HUES48 (cell line): Measurements from ENCODE around the gene DPEP3.
"Not testable (repeated sequence)": the region's sequence is repeated elsewhere in the genome, so short reads cannot be mapped to it uniquely, and the experiment has no call there.

ENCODE experiments used
- H3K27ac ChIP-seq: one replicate; pipeline ENCODE4 v1.7.0; 2013; ENCODE audit warnings: low read depth, low read length, inconsistent platforms
- H3K27me3 ChIP-seq: 2 replicates; pipeline ENCODE4 v1.6.1; 2013; ENCODE audit warnings: mild to moderate bottlenecking, low read length; ENCODE audit not compliant: control insufficient read depth, insufficient read depth
- H3K36me3 ChIP-seq: 2 replicates; pipeline ENCODE4 v1.6.1; 2013; ENCODE audit warnings: low read length; ENCODE audit not compliant: control insufficient read depth, insufficient read depth
- H3K4me1 ChIP-seq: 2 replicates; pipeline ENCODE4 v1.6.1; 2013; ENCODE audit warnings: mild to moderate bottlenecking, low read length; ENCODE audit not compliant: control insufficient read depth, insufficient read depth
- H3K4me3 ChIP-seq: 2 replicates; pipeline ENCODE4 v1.5.1; 2013; ENCODE audit warnings: mild to moderate bottlenecking, low read depth, low read length
- H3K9ac ChIP-seq: 2 replicates; pipeline ENCODE4 v1.6.1; 2013; ENCODE audit warnings: mild to moderate bottlenecking, low read depth, low read length, moderate library complexity
- H3K9me3 ChIP-seq: 2 replicates; pipeline ENCODE4 v1.6.1; 2013; ENCODE audit warnings: low read length; ENCODE audit not compliant: control insufficient read depth, insufficient read depth

The DPEP3 gene

DNA sequence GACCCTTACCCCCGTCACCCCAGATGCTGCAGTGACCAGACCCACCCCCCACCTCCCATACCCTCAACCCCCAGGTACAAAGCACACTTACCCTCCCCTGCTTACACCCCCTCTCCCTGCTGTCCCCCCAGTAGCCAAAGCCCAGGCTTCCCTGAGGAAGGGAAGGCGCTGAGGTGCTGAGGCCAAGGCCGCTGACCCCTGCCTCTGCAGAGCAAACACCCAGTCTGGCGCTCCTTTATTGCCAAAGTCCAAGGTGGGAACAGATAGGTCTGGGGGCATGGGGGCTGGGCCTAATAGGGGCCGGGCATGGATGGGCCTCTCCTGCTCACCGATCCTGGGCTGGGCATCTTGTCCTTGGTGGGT, 37.1 kb downstream of the DPEP3 start:
- no peak overlapping the region for H3K27ac ChIP-seq
- H3K36me3 ChIP-seq: peaks cover 38% of the 10 kb centered on the region
- H3K9ac ChIP-seq: no peak overlapping the region
- H3K27me3 ChIP-seq: no peaks in the 10 kb centered on the region
- no peaks in the 10 kb centered on the region for H3K9me3 ChIP-seq
- H3K4me3 ChIP-seq: no peak overlapping the region
- no peaks in the 10 kb centered on the region for H3K4me1 ChIP-seq

DNA sequence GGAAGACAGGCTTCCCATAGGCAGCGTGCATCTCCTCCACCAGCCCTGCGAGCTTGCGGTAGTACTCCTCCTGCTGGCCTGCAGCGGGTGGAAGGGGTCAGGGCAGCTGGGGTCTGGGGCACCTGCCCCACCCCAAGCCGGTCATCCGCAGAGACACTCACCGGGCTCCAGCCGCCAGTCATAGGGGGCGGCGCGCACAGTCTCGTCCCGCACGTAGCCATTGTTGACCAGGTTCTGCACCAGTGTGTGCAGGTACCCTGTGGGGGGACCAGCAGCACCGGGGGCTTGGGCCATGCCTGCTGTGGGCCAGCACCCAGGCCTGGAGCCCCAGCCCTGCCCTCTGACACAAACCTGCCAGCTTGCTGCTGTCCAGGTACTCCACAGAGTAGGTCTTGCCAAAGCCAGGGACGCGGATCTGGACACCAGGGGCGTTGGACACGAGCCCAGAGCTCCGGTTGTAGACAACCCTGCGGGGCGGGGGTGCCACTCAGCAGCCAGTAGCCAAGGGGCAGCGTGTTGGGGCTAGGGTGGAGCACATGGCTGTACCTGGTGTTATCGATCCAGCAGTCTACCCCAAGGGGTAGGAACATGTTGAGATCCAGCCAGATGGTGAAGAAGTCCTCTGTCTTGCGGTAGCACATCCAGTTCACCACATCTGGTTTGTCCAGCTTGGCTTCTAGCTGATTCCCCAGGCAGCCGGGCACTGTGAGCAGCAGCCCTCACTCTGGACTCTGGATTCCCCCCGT, 37.6 kb downstream of the DPEP3 start:
- H3K4me3 ChIP-seq: no peak overlapping the region
- H3K9ac ChIP-seq: no peak overlapping the region
- H3K4me1 ChIP-seq: no peaks in the 10 kb centered on the region
- H3K27me3 ChIP-seq: no peaks in the 10 kb centered on the region
- no peaks in the 10 kb centered on the region for H3K9me3 ChIP-seq
- no peak overlapping the region for H3K27ac ChIP-seq
- H3K36me3 ChIP-seq: peaks cover 33% of the 10 kb centered on the region

DNA sequence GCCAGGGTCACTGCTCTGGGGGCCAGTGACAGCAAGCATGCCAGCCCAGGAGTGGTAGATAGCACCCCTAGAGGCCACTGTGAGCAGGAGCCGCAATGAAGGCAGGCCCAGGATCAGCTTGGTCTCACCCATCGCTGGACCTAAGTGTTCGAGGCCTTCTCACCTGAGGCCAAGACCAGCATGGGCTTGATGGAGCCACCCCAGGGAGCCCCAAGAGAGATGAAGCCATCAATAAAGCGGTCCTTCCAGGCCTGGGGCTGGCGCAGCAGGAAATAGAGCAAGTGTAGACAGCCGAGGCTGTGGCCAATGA, 38.1 kb downstream of the DPEP3 start:
- H3K36me3 ChIP-seq: peaks cover 28% of the 10 kb centered on the region

DNA sequence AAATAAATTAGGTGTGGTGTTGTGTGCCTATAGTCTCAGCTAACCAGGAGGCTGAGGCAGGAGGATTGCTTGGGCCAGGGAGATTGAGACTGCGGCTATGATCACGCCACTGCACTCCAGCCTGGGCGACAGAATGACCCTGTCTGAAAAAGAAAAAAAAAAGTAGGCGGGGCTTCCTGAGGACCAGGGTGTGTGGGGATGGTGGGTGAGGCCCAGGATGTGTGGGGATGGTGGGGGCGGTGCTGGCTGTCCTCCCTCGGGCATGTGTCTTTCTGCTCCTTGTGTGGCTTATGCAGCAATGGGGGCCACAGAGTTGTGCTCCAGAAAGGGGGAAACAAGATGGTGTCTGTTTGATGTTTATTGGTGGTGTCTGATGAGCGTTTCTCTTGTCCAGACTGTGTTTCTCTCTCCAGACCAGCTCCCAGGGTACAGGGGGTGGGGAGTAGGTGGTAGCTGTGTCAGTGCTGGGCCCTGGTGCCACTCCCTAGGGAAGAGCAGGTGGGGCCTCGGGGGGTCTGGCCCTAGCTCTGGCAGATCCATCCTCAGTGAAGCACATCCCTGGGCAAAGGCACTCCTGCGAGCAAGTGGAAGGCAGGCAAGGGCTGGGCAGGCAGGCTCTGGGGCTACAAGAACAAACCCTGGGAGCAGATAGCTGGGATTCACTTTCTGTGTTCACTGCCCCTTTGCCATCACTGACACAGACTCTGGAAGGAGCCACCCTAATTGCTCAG, 38.7 kb downstream of the DPEP3 start:
- Histone ChIP-seq H3K4me1 (peaks cover 6% of the 10 kb centered on the region), H3K9me3 (no peaks in the 10 kb centered on the region), H3K9ac (no peak overlapping the region), H3K36me3 (peaks cover 23% of the 10 kb centered on the region), H3K4me3 (no peak overlapping the region), H3K27me3 (no peaks in the 10 kb centered on the region), H3K27ac (peak overlapping the region; percentile 32)

More for the DNA sequence above, 38.1 kb downstream of the DPEP3 start:
- Histone ChIP-seq H3K9me3 (no peaks in the 10 kb centered on the region), H3K4me3 (no peak overlapping the region), H3K9ac (no peak overlapping the region), H3K4me1 (peaks cover 2% of the 10 kb centered on the region), H3K27me3 (no peaks in the 10 kb centered on the region), H3K27ac (no peak overlapping the region)

DNA sequence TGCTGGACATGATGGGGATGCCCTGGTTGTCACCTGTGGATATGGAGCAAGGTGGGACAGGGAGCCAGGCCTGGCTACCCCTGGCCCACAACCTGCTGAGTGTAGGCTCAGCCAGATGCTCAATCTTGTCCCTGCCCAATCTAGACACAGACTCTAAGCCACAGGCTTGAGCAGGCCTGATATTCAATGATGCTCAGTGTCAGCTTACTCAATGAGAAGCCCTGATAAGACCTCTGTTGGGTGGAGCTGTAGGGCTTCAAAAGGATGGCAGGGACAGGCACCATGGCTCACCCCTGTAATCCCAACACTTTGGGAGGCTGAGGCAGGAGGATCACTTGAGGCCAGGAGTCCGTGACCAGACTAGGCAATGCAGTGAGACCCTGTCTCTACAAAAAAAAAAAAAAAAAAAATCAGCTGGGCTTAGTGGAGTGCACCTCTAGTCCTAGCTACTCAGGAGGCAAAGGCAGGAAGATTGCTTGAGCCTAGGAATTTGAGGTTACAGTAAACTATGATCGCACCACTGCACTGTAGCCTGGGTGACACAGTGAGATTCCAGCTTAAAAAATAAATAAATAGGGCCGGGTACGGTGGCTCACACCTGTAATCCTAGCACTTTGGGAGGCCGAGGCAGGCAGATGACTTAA, 39.7 kb downstream of the DPEP3 start:
- Histone ChIP-seq H3K27ac (no peak overlapping the region), H3K9ac (no peak overlapping the region), H3K4me3 (no peak overlapping the region), H3K4me1 (peaks cover 6% of the 10 kb centered on the region), H3K9me3 (no peaks in the 10 kb centered on the region), H3K36me3 (peaks cover 12% of the 10 kb centered on the region), H3K27me3 (no peaks in the 10 kb centered on the region)

DNA sequence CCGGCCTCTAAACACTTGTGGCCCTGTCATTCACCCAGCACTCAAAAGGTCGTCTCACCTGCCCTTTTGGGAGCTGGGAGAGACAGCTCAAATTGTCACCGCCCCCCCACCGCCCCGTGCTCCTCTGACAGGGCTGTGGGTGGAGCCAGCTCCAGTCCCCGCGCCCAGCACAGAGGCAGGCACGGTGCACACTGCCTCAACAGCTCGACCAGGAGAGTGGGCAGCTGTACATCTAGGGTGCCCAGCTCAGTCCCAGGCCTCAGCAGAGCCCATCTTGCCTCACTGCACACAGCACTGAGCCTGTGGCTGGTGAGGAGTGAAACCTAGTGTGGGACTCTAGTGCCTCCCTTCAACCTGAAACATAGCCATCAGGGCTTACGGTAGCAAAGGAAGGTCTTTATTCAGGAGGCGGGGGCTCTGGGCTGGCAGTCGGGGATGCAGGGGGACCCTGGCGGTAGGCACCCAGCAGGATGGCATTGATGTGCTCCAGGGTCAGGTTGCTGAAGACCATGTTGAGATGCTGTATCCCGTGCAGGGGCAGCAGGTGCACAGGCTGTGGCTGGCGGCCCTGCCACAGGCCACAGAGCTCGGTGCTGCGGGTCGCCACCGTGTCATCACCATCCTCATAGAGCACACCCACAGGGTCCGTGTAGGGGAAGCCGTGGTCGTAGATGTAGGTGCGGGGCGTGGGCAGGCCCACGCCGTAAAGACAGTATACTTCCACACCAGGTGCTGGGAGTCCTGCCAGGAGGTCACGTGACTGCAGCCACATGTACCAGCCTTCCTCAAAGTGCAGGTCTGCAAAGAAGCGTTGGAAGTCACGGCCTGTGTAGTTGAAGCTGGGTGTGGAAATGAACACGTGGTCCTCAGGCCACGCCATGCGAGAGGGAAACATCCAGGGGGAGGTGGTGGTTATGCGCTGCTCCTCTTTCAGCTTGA, 40.5 kb downstream of the DPEP3 start:
- Histone ChIP-seq H3K27ac (no peak overlapping the region), H3K36me3 (peaks cover 4% of the 10 kb centered on the region), H3K4me1 (peaks cover 6% of the 10 kb centered on the region), H3K4me3 (no peak overlapping the region), H3K9ac (no peak overlapping the region), H3K27me3 (no peaks in the 10 kb centered on the region), H3K9me3 (no peaks in the 10 kb centered on the region)

DNA sequence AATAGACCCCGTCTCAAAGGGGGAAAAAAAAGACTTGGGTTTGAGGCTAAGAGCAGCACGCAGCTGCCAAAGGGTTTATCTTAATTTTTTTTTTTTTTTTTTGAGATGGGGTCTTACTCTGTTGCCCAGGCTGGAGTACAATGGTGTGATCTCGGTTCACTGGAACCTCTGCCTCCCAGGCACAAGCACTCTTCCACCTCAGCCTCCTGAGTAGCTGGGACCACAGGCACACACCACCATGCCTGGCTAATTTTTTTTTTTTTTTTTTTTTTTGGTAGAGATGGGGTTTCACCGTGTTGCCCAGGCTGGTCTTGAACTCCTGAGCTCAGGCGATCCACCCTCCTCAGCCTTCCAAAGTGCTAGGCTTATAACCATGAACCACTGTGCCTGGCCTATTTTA, 42.6 kb downstream of the DPEP3 start:
- H3K27me3 ChIP-seq, H3K4me3 ChIP-seq, H3K9ac ChIP-seq, H3K36me3 ChIP-seq, H3K27ac ChIP-seq, H3K9me3 ChIP-seq: not testable (repeated sequence)
- peaks cover 11% of the 10 kb centered on the region for H3K4me1 ChIP-seq

DNA sequence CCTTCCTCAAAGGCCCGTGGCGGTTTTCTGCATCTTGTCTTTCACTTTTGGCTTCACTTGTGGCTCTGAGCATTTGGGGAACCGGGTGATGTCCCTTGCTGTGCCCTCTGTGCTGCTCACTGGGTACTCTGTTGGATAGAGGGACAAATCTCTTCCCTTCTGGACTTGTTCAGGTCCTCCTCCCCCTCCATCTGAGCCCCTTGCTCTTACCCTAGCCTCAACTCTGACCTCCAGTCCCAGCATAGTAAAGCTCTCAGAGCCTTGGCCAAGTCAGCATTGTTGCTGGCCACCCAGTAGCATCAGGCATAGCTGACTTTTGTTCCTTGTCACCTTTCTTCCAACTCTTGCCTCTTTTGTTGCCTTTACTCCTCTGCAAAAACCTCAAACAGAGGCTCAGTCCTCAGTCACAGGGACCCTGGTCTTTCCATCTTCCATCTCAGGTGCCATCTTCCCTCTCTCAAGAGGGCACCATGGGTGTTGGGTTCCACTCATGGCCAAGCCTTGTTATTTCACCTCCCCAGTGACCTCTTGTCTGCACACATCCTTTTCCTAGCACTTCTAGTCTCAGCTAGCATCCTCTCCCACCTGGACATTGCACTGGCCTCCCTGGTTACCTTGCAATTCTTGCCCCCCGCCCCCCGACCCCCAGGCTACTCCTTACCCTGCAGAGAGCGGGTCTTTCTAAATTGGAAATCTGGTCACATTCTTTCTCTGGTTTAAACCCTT, 43.3 kb downstream of the DPEP3 start:
- H3K9me3 ChIP-seq: no peaks in the 10 kb centered on the region
- H3K36me3 ChIP-seq: peaks cover 3% of the 10 kb centered on the region; the same call in 1 of the 2 replicates
- H3K27ac ChIP-seq: peak overlapping the region; percentile 73
- H3K4me3 ChIP-seq: peak overlapping the region; percentile 99
- H3K9ac ChIP-seq: peak overlapping the region; percentile 84
- peaks cover 11% of the 10 kb centered on the region for H3K4me1 ChIP-seq
- H3K27me3 ChIP-seq: no peaks in the 10 kb centered on the region

DNA sequence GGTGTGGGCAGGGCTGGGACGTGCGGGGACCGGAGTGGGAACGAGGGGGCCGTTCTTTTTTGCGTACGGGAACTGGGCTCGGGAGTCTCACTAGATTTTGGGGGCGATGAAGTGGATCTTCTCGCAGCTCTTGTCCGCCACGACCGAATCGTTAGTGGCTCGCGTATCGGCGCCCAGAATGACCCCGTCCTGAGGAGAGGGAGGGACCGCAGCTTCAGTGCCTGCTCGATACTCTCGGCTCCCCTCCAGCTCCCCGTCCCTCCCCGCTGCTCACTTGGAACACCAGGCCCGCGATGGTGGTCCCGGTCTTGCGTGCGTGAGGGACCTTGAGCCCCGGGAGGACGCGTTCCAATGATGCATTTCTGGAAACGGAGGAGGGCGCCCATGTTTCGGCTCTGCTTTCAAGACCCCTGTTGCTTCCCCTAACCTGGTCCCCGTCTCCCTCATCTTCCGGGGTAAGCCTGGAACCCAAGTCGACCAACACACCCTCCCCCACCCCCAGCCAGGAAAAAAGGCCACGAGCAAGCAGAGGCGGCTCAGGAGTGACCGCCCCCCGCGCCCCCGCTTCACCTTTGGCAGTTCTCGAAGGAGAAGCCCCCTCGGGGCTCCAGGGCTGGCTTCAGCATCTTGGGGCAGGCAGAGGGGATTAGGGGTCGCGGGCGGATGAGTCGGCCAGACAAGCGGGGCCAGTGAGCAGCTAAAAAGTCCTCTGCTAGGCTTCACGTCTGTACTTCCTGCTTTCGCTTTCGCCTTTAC, 44.0 kb downstream of the DPEP3 start, which contains the start of gene PSMB10:
PSMB10 (minus strand) TSS at position 727 of the 756 bp plus-strand sequence; CDS start at position 626, 101 bp downstream.
- peak within 1 kb of the TSS; percentile 73 for H3K27ac ChIP-seq
- H3K4me3 ChIP-seq: peak within 1 kb of the TSS; percentile 99
- H3K9me3 ChIP-seq: no peaks in the 10 kb centered on the region
- H3K4me1 ChIP-seq: peaks cover 11% of the 10 kb centered on the region
- no peaks in the 10 kb centered on the region for H3K27me3 ChIP-seq
- peak within 1 kb of the TSS; percentile 84 for H3K9ac ChIP-seq
- H3K36me3 ChIP-seq: peaks cover 3% of the 10 kb centered on the region; the same call in 1 of the 2 replicates
